Subcutaneous abdominal adipose tissue (tissue), 5 donors: ENCODE data around the gene CCNJ.
"Not testable (repeated sequence)": the region's sequence is repeated elsewhere in the genome, so short reads cannot be mapped to it uniquely, and the experiment has no call there.

Source experiments
- H3K27ac ChIP-seq: one replicate; pipeline ENCODE4 v1.7.0; 2013; ENCODE audit warnings: low read depth, mild to moderate bottlenecking, inconsistent platforms, low read length, moderate library complexity
- H3K27me3 ChIP-seq, 5 donors: one replicate each; pipeline ENCODE4 v1.7.0; 2013; ENCODE audit warnings: low read length in 5 of 5, inconsistent platforms in 1 of 5; ENCODE audit not compliant: control insufficient read depth in 5 of 5, insufficient read depth in 4 of 5
- H3K36me3 ChIP-seq, 5 donors: one replicate each; pipeline ENCODE4 v1.7.0; 2013; ENCODE audit warnings: low read length in 5 of 5; ENCODE audit not compliant: control insufficient read depth in 5 of 5, insufficient read depth in 5 of 5
- H3K4me1 ChIP-seq, 5 donors: one replicate each; pipeline ENCODE4 v1.7.0; 2013; ENCODE audit warnings: low read length in 5 of 5, mild to moderate bottlenecking in 3 of 5, moderate library complexity in 1 of 5; ENCODE audit not compliant: control insufficient read depth in 5 of 5, insufficient read depth in 5 of 5
- H3K4me3 ChIP-seq, 5 donors: one replicate each; pipeline ENCODE4 v1.7.0; 2013; ENCODE audit warnings: low read length in 5 of 5, low read depth in 1 of 5
- H3K9ac ChIP-seq, 5 donors: one replicate each; pipeline ENCODE4 v1.7.0; 2013; ENCODE audit warnings: low read length in 5 of 5, mild to moderate bottlenecking in 4 of 5, moderate library complexity in 3 of 5
- H3K9me3 ChIP-seq, 5 donors: one replicate each; pipeline ENCODE4 v1.7.0; 2013; ENCODE audit warnings: low read length in 5 of 5; ENCODE audit not compliant: control insufficient read depth in 5 of 5
- donor health status: healthy.
- donor health status: healthy.
- donor health status: healthy.
- donor health status: healthy.
- donor health status: healthy.

Gene CCNJ, protein sequence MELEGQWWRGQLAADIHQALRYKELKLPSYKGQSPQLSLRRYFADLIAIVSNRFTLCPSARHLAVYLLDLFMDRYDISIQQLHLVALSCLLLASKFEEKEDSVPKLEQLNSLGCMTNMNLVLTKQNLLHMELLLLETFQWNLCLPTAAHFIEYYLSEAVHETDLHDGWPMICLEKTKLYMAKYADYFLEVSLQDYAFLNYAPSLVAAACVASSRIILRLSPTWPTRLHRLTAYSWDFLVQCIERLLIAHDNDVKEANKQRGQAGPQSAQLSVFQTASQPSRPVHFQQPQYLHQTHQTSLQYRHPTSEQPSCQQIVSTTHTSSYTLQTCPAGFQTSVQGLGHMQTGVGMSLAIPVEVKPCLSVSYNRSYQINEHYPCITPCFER

DNA sequence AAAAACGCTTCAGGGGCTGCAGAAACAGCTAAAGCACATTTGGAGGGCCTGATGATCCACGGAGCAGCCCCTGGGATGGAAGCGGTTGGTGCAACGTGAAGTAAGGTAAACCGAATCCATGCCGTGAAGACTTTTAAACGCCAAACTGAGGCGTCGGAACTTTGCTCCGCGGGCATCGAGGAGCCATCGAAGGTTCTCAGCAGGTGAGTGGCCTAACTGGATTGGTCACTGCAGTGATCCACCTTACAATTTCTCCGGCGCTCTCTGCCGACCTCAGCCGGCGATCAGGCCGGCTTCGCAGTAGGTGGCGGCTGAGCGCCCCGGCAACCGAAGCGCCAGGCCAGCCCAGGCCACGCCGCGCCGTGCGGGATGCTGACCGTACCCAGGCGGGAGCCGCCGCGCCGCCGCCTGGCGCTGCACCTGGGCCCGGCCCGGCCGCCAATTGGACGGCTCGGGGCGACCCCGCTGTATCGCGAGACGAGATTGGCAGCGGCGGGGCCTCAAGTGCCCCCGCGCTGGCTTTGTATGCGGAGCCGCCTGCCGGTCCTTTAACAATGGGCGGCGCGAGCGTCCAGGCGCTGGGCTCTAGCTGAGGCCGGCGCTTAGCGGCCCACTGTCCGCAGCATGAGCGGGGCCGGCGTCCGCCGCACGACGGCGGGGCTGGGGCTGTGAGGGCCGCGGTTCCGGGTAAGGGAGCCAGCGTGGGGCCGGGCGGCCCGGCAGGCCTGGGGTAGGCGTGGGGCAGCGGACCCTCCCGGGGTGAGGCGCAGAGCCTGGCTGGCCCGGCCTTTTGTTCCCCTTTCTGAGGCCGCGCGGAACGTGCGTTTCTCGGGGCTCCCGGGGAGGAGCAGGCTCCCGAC, at the start of gene CCNJ:
Gene CCNJ, plus strand, starts transcription at position 551 of the 860 bp plus-strand sequence. CDS start 811 bp downstream, outside the sequence.
- Histone ChIP-seq H3K4me3 (peak within 1 kb of the TSS; percentile 79 to 88 (median 83)), H3K27me3 (no peaks in the 10 kb centered on the region), H3K9me3 (no peaks in the 10 kb centered on the region), H3K9ac (peak within 1 kb of the TSS; percentile 32 to 94 (median 92)), H3K36me3 (peaks cover 0 to 11% (median 0%) of the 10 kb centered on the region in 5 donors), H3K4me1 (peaks cover 0 to 27% (median 20%) of the 10 kb centered on the region in 5 donors), H3K27ac (peak within 1 kb of the TSS; percentile 88)

DNA sequence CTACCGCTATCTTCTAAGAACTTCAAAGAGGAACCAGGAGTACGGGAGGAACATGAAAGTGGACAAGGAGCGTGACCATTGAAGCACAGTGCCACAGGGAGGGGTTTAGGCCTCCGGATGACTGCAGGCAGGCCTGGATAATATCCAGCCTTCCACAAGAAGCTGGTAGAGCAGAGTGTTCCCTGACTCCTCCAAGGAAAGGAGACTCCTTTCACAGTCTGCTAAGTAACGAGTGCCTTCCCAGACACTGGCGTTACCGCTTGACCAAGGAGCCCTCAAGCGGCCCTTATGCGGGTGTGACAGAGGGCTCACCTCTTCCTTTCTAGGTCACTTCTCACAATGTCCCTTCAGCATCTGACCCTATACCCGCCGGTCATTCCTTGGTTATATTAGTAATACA, 49.0 kb upstream of the CCNJ start:
- not testable (repeated sequence) for H3K9me3 ChIP-seq, H3K4me3 ChIP-seq, H3K36me3 ChIP-seq, H3K4me1 ChIP-seq, H3K27ac ChIP-seq, H3K9ac ChIP-seq, H3K27me3 ChIP-seq

DNA sequence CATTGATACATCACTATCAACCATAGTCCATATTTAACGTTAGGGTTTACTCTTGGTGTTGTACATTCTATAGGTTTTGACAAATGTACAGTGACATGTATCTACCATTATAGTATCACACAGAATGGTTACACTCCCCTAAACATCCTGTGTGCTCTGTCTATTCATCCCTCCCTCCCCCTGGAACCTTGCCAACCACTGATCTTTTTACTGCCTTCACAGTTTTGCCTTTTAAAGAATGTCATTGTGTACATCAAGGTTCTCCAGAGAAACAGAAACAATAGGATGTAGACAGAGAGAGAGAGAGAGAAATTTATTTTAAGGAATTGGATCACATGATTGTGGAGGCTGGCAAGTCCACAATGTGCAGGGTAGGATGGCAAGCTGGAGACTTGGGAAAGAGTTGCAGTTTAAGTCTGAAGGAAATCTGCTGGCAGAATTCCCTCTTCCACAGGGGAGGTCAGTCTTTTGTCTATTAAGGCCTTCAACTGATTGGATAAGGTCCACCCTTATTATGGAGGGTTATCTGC, 45.1 kb upstream of the CCNJ start:
- H3K27me3 ChIP-seq = no peaks in the 10 kb centered on the region
- H3K9ac ChIP-seq = no peak overlapping the region
- H3K4me3 ChIP-seq = no peak overlapping the region
- H3K9me3 ChIP-seq = no peaks in the 10 kb centered on the region
- H3K27ac ChIP-seq = no peak overlapping the region
- H3K4me1 ChIP-seq = no peaks in the 10 kb centered on the region
- no peaks in the 10 kb centered on the region for H3K36me3 ChIP-seq

DNA sequence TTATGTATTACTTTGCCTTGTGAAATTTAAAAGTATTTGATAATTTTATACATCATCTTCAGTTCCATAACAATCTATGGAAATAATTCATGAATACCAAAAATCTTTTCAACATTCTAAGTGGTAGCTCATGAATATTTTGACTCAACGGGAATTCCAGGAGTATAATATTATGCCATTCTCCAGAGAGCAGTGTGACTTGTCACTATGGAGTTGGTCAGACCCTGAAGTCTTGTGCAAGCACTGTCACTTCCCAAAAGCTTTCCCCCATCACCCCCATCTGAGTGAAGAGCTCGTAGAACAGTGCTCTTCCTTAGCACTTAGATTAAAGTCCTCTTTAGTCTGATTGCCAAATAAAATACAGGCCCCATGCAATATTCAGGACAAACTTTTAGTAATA, 29.4 kb upstream of the CCNJ start:
- Histone ChIP-seq H3K4me1 (peaks cover 0 to 6% (median 4%) of the 10 kb centered on the region in 5 donors), H3K27me3 (no peaks in the 10 kb centered on the region), H3K27ac (no peak overlapping the region), H3K9me3 (no peaks in the 10 kb centered on the region), H3K9ac (no peak overlapping the region), H3K4me3 (no peak overlapping the region), H3K36me3 (no peaks in the 10 kb centered on the region)

DNA sequence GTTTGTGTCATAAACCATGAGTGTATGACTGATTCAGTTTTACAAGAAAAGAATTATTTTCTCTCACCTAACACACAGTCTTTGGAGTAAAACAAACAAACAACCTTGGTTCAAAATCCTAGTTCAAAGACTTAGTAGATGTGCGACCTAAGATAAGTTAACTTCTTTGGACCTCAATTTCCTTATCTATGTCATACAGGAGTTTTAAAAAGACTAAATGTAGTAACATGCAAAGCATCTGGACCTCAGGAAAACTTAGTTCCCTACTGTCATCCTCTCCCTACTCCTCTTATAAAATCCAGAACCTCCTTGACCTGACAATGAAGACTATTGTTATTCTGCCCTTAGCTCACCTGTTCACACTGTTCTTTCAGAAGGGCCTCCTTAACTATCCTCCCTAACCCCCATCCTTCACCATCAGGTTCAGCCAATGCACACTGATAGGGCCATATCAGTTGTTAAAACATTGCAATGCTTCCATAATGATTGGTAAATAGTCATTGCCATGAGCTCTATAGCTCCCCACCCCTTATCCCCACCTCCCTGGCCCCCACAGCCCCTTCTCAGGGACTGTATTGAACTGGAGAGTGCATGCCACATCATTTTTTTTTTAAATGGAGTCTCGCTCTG, 28.8 kb upstream of the CCNJ start:
- H3K9me3 ChIP-seq = no peaks in the 10 kb centered on the region
- H3K4me3 ChIP-seq = no peak overlapping the region
- no peaks in the 10 kb centered on the region for H3K27me3 ChIP-seq
- H3K9ac ChIP-seq = no peak overlapping the region
- no peaks in the 10 kb centered on the region for H3K36me3 ChIP-seq
- peaks cover 0 to 6% (median 4%) of the 10 kb centered on the region in 5 donors for H3K4me1 ChIP-seq
- H3K27ac ChIP-seq = no peak overlapping the region

DNA sequence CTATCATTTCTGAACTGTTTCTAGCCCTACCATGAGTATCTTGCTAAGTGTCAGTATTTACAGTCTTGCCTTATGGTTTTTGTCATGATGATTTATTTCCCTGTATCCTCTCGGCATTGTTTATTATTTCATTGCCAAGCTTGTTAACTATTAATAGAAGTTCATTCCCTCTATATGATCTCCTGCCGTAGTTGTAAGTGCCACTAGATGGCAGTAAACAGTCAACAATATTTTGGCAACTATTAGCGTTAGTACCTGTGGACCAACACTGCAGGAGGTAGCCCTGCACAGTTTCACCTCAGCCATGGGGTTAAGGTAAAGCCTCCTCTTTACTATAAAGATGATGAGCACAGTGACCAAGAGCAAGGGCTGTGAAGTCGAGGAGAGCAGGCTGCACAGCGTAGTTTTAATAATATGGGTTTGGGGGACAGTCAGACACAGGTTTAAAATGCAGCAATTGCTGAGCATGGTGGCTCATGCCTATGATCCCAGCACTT, 26.1 kb upstream of the CCNJ start:
- Histone ChIP-seq H3K9ac (no peak overlapping the region), H3K36me3 (no peaks in the 10 kb centered on the region), H3K27me3 (no peaks in the 10 kb centered on the region), H3K4me3 (no peak overlapping the region), H3K4me1 (peaks cover 0 to 6% (median 4%) of the 10 kb centered on the region in 5 donors), H3K27ac (no peak overlapping the region), H3K9me3 (no peaks in the 10 kb centered on the region)

DNA sequence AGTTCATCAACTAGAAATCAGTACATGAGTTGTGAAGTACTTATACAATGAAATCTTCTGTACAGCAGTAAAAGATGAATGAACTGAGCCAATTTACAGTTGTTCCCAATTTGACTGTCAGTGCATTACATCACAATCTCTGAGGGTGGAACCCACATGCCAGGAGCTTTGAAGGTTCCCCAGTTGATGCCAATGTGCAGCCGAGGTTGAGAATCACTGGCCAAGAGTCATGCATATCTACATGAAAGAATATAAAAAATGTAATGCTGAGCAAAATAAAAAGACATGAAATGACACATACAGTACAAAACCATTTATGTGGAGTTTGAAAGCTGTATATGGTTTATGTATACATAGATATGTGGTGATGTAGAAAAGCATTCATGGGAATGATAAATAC, 22.1 kb upstream of the CCNJ start:
- H3K27me3 ChIP-seq = no peaks in the 10 kb centered on the region
- H3K9ac ChIP-seq = no peak overlapping the region
- no peaks in the 10 kb centered on the region for H3K9me3 ChIP-seq
- H3K36me3 ChIP-seq = no peaks in the 10 kb centered on the region
- no peak overlapping the region for H3K4me3 ChIP-seq
- peaks cover 0 to 6% (median 4%) of the 10 kb centered on the region in 5 donors for H3K4me1 ChIP-seq
- H3K27ac ChIP-seq = no peak overlapping the region

DNA sequence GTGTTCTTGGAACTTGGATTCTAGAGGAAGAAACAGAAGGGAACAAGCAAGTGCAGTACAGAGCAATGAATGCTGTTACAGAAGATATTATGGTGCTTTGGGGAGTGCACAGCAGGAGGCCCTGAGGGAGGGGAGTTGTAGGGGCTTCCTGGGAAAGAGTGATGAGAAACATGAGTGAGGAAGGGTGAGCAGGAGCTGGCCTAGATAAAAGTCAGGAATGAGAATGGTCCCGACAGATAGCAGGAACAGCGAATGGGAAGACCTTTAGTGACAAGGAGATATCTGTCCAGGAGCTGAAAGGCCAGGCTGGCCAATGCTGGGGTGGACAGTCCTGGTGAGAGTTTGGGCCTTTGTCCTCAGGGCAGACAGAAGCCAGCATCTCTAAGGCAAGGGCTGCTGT, 20.6 kb upstream of the CCNJ start:
- no peaks in the 10 kb centered on the region for H3K4me1 ChIP-seq
- no peaks in the 10 kb centered on the region for H3K9me3 ChIP-seq
- no peak overlapping the region for H3K4me3 ChIP-seq
- H3K9ac ChIP-seq = no peak overlapping the region
- no peak overlapping the region for H3K27ac ChIP-seq
- H3K27me3 ChIP-seq = no peaks in the 10 kb centered on the region
- H3K36me3 ChIP-seq = no peaks in the 10 kb centered on the region

DNA sequence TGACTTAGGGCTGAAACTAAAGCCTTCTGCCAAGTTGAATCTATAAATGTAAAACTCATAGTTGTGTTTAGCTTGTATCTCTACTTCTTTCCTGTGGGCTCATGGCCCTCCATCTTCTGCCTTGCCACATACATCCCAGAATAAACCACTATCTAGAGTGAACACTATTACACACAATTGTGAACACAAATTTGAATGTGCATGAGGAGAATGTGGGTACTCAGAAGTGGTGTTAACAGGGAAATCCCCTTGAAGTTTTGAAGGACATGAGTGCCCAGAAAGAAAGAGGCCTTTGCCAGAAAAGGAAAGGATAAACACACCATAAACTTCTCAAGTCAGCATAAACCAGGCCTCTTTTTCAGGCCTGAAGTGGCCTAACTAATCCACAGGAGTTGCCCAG, 20.2 kb upstream of the CCNJ start:
- no peak overlapping the region for H3K9ac ChIP-seq
- H3K36me3 ChIP-seq = no peaks in the 10 kb centered on the region
- H3K9me3 ChIP-seq = no peaks in the 10 kb centered on the region
- no peaks in the 10 kb centered on the region for H3K4me1 ChIP-seq
- no peak overlapping the region for H3K27ac ChIP-seq
- no peaks in the 10 kb centered on the region for H3K27me3 ChIP-seq
- no peak overlapping the region for H3K4me3 ChIP-seq
